HG03520 (cell line): ENCODE results near the gene HOXA6.

ENCODE experiments used
- ATAC-seq: cut with Tn5 transposase; IDR thresholded peaks from one replicate; pipeline ENCODE4 v1.9.1; 2021; ENCODE audit warnings: mild to moderate bottlenecking, moderate library complexity; ENCODE audit not compliant: unreplicated experiment

Gene HOXA6

GRCh38 chr7:27141137-27141922 lies 6.2 kb downstream of the HOXA6 start:
- ATAC-seq, result no peak

- no peak for ATAC-seq
Observed at GRCh38 chr7:27140126-27140857, 7.3 kb downstream of the HOXA6 start.

- ATAC-seq, result no peak
Observed at GRCh38 chr7:27139334-27140125, 8.0 kb downstream of the HOXA6 start.

GRCh38 chr7:27138985-27139333 lies 8.6 kb downstream of the HOXA6 start:
- no peak for ATAC-seq

GRCh38 chr7:27138472-27138871 lies 9.1 kb downstream of the HOXA6 start:
- ATAC-seq, result no peak

GRCh38 chr7:27137640-27138315 lies 9.8 kb downstream of the HOXA6 start:
- ATAC-seq, result no peak

GRCh38 chr7:27134392-27134791 lies 13.2 kb downstream of the HOXA6 start:
- ATAC-seq, result no peak

- no peak for ATAC-seq
Observed at GRCh38 chr7:27133409-27134231, 14.0 kb downstream of the HOXA6 start.

- no peak for ATAC-seq
Observed at GRCh38 chr7:27132978-27133377, 14.6 kb downstream of the HOXA6 start.

- ATAC-seq, result no peak
Observed at GRCh38 chr7:27132214-27132613, 15.4 kb downstream of the HOXA6 start.

- no peak for ATAC-seq
Observed at GRCh38 chr7:27131390-27131819, 16.2 kb downstream of the HOXA6 start.

GRCh38 chr7:27130540-27131389 lies 16.8 kb downstream of the HOXA6 start, which contains the start of gene HOXA4:
Gene HOXA4 (minus strand): TSS chr7:27130757. CDS start chr7:27130733, 24 bp downstream.
- ATAC-seq, result no peak

GRCh38 chr7:27129729-27130539 lies 17.6 kb downstream of the HOXA6 start:
- ATAC-seq, result no peak

GRCh38 chr7:27128776-27129728 lies 18.5 kb downstream of the HOXA6 start:
- no peak for ATAC-seq

- ATAC-seq, result no peak
Observed at GRCh38 chr7:27128034-27128433, 19.5 kb downstream of the HOXA6 start.

GRCh38 chr7:27126596-27127327 lies 20.8 kb downstream of the HOXA6 start:
- ATAC-seq, result no peak
